Glomerular visceral epithelial cell (primary cell): Measurements from ENCODE around the gene NCKAP5.

ENCODE experiments used
- DNase-seq: peaks from one replicate; pipeline ENCODE4 v3.0.0-alpha.2; 2016; ENCODE audit errors: extremely low spot score

Gene NCKAP5

DNA sequence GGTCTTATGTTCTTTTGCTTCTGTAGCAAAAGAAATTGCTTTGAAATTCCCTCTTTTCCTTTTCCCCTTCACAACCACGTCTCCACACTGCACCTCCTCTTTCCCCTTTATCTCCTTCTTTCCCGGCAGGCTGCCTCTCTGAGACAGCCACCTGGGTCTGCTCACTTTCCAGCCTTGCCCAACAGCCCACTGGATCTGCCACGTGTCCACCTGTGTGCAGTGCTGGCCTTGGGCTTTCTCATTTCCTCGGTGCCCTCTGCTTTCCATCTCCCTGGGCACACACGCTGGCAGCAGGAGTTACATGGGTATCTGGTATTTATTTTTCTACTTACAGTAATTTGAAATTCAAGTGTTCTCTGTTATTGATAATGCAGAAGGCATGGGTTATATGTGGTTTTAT lies 684.8 kb downstream of the NCKAP5 start:
- DNase-seq: no peak

DNA sequence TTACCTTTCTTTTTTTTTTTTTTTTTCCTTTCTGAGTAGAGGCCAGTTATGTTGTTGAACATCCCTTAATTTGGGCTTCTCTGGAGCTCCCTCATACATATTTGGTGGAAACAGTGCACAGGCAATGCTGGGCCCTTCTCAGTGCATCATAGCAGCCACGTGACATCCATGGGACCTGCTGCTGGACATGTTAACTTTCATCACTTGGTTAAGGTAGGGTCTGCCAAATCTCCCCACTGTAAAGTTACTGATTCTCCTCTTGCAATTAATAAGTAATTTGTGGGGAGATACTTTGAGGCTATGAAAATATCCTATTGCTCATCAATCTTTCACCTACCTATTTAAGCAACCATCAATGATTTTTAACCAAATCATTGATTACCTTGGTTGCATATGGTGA lies 686.7 kb downstream of the NCKAP5 start:
- DNase-seq: no peak

DNA sequence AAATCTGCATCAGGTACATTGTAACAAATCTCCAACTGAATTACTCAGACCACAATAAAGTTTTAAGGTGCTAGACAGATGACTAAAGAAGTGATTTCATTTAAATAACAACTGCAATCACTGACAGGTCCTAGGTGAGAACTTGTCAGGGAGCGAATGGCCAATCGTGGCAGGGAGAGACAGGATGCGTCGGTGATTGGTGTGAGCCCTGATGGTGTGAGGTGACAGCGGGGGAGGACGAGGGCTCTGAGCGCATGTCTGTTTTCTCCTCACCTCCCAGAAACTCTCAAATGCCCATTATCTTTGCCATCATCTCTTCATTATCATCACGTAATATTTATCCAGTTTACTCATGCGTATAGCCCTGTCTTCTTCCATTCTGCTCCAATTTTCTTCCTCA lies 690.3 kb downstream of the NCKAP5 start:
- no peak for DNase-seq

DNA sequence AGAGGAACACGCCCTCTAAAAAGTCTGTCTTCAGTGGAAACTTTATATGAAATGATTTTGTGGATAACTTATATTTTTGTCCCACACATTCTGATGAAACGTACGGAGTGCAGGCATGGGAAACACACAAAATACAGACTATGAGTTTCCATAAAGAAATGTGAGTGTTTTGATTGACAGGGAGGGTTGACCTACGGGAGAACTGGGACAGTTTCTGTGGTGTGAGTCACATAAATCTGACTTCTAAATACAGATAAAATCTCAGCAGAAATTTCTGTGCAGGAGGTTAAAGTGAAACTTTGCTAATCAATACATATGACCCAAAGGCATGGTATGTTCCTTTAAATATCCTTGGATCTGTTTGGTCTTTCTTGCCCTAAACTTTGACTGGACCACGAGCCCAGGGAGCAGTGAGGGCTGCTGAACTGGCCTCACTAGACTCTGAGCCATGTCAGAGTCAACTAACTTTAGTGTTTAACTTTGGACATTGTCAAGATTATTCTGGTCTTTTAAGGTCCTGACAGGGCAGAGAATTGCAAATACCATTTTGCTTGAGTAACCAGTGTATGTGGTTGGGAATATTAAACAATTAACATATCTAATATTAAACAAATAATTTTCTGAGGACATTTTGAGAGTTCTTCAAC lies 691.4 kb downstream of the NCKAP5 start:
- DNase-seq: no peak

DNA sequence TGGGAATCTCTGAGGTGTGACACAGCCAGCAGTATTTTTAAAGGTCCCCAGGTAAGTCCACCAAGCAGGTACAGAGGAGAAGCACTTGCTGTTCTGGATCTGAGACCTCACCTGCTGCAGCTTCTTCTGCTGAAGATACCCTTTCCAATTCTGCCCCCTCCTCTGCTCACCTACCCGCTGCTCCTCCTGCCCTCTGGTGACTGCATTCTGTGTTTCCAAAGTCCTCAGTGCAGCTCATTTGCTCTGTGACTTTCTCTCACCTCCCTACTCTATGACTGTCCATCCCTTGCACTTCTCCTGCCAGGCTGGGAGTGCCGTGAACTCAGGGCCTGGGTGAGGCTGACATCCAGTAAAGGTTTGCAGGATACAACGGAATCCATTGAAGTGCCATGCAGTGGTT lies 693.1 kb downstream of the NCKAP5 start:
- no peak for DNase-seq

DNA sequence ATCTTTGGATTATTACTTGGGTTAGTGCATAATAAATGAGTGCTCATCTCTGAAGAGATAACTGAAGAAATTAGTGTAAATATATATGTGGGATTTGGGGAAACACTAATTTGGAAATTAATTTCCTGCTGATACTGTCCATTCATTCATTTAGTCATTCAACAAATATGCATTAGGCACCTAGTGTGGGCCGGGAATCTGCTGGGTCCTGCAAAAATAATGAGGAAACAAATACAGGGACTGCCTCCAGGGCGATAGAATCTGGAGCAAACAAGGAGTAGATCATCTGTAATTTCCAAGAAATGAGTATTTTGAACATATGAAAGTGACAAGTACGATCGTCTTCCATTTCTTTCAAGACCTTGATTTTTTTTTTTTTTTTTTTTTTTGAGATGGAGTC lies 694.5 kb downstream of the NCKAP5 start:
- no peak for DNase-seq

GRCh38 chr2:132871831-132872230 lies 696.4 kb downstream of the NCKAP5 start:
- DNase-seq: no peak

DNA sequence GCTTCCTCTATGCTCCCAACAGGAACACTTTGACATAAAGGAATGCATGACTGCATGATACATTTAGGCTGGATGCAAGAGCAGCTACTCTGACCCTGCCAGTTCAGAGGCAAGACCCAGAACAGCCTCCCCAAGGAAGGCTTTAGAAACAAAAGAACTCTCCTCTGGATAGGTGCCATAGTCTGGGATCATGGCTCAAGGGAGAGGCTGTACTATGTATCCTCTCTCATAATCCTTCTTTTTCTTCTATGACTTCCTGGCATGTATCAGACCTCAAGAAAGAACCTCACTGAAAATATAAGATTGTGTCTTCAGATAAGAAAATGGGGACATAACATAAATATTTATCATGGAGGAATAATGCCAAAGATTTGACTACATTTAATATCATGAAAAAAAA lies 704.3 kb downstream of the NCKAP5 start:
- no peak for DNase-seq

GRCh38 chr2:132860220-132860619 lies 708.0 kb downstream of the NCKAP5 start:
- no peak for DNase-seq

GRCh38 chr2:132859590-132859989 lies 708.7 kb downstream of the NCKAP5 start:
- no peak for DNase-seq

- no peak for DNase-seq
Observed at GRCh38 chr2:132857319-132857718, 710.9 kb downstream of the NCKAP5 start.

DNA sequence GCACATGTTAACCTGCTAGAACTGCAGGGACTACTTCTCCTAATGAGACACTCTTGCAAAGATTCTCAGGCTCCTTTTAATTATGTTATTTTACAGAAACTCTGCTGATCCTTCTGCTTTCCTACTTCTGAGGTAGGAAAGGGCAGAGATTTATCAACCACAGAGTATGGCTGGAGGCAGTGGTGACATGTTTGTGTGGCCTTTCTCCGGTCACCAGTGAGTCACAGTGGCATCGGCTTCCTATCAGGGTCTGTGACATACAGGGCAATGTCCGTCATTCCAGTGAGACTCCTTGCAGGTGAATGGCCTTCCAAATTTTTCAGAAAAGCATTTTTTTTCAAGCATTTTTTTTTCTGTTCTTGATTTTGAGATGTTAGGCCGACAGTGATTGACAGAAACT lies 717.6 kb downstream of the NCKAP5 start:
- no peak for DNase-seq

- no peak for DNase-seq
Observed at GRCh38 chr2:132849118-132849517, 719.1 kb downstream of the NCKAP5 start.

DNA sequence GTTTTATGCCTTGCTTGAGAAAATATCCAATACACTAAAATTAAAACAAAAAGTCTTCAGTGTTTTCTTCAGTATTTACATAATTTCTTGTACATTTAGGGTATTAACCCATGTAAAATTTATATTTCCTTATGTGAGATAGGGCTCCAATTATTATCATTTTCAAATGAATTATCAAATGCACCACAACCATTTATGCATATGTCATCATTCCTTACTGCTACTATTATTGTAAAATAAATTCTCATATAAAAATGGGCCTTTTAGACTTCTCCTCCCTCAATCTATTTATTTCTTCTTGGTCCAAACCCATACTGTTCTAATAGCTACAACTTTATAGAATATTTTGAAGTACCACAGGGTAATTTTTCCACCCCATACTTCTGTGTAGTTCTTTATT lies 722.9 kb downstream of the NCKAP5 start:
- DNase-seq: no peak

DNA sequence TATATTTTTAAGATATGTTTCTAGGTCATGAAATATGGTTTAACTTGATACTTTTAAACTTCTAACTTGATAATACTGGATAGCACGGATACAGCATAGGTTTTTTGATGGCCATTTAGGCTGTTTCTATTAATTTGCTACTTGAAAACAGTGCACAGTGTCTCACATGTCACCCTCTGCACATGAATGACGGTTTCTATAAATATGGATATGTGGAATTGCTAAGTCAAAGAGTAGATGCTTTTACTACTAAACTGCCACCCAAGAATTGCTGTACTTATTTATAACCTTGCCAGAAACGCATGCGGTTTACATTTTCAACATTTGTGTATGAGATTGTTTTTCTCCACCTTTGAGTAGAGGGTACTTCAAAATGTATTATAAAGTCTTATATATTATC lies 723.7 kb downstream of the NCKAP5 start:
- no peak for DNase-seq

DNA sequence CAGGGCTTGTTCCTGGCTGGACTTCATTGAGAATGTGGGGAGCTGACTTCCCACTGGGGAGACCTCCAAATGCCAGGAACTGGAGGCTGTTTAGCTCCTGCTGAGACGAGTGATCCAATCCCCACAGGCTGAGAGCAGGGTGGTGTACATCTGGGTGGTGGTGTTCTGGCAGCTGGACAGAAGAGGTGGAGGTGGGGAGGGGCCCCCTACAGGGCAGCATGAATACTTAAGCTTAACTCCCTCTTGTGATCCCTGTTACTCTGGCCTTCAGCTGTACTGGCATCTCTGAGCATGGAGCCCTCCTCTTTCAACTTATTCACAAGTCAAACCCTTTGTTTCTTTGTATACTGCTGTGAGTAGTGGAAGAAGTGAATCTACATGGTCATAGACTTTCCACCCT lies 730.5 kb downstream of the NCKAP5 start:
- DNase-seq: no peak

- DNase-seq: no peak
Observed at GRCh38 chr2:132830321-132830827, 737.9 kb downstream of the NCKAP5 start.

GRCh38 chr2:132825601-132826000 lies 742.7 kb downstream of the NCKAP5 start:
- DNase-seq: no peak

DNA sequence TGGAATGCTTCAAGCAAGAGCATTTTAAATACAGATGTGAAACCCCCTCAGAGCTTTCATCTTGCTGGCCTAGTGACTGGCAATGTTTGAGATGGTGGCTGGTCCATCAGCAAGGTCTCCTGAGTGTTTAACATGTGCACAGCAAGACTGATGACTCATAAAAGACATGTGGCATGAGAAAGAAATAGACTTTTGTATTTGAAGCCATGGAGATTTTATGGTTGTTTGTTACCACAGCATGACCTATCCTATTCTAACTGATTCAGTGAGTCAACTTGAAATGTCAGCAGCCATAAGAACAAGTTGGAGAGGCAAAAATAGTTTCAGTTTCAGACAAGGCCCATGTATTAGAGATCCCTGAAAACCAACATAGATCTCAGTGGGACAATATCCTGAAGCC lies 743.5 kb downstream of the NCKAP5 start:
- peak; percentile 11 for DNase-seq

DNA sequence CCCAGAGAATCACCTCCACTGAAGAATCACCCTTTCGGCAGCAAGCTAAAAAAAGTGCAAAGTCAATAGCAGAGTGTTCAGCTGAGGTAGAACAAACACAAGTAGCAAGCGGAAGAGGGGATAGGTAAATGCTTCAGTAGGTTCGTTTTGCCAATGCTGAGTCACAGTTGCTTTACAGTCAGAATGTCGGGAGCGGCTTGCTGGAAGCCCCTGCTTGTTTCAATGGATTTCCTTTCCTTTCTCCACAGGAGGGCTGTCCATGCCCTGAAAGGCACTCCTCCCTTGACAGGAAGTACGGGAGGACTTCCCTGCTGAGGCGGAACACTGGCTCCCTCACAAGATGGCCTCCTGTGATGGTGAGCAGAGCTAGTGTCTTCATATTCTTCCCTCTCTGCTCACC lies 752.0 kb downstream of the NCKAP5 start:
- DNase-seq: no peak

- peak; percentile 15 for DNase-seq
Observed at GRCh38 chr2:132815516-132815915, 752.7 kb downstream of the NCKAP5 start.

DNA sequence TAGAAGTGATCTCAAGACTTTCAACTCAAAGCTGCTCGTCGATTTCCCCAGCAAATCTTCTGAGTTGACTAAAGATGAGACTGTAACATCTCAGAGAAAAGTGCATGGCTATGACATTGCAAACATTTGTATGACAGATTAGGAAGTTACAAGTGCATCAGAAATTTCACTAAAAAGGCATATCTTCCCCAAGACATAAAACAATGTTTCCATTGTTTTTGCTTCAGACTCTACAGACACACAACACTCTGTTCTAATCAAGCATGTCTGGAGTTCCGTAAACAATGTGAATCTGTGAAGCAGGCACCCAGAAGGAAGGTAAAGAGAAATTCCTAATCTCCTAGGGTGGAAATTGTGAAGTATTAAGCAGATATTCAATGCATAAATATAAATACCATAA lies 753.6 kb downstream of the NCKAP5 start:
- no peak for DNase-seq

- no peak for DNase-seq
Observed at GRCh38 chr2:132813422-132813821, 754.8 kb downstream of the NCKAP5 start.
